ENCODE measurements around the gene TPT1.

Gene TPT1

DNA sequence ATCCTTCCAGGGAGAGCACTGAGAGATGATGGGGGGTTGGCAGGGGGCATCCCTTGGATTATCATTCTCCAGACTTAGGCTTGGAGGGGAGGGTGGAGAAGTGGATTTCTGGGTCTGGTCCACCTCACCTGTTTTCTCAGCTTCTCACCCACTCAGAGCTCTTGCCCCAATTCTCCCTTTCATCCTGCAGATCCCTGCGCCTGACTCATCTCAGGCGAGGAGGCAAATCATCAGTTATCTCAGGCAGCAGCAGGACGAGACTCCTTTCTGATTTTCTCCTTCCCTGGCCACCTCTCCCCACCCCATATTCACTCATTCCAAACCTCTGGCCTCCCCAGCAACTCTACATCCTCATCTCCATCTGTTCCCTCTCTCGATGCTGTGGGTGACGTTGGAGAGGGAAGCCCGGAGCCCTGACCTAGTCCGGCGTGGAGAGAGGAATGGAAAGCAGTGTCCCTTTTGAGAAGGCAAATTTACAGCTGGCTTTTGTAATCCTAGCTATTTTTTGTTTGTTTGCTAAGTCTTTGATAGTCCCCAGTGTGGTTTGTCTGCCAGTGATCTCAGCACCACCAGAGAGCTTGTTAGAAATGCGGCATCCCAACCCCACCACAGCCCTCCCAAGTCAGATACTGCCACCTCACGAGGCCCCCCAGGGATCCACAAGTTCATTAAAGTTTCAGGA, 24.0 kb upstream of the TPT1 start:
- POLR2A ChIA-PET: no interaction called here
- CTCF ChIA-PET: interaction anchor here (0.8 kb wide), 1 partner anchor 22 kb away, joined by 3 read pairs; no protein-coding TSS in a partner anchor

DNA sequence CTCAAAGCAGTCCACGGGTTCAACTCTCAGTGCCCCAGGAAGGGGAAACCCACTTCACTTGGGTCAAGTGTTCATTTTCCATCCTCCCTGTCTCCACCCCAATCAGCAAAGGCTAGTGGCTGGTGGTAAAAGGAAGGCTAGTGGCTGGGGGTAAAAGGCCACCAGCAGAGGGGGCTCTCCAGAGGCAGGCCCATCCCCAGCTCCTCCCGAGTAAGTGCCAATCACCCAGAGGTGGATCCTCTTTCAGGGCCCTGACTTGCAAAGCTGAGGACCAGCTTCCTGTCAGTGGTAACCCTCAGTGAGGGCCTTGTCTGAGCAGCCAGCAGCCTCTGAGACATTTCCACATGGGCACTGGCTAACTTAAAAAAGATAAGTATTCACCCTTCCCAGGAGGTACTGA, 22.0 kb upstream of the TPT1 start:
- DNase-seq (ENCODE audit: extremely low spot score): no peak
- CTCF ChIA-PET: interaction anchor here (1.2 to 2.3 kb wide), 2 partner anchors 8 to 31 kb away, joined by 3 to 11 read pairs; no protein-coding TSS in a partner anchor
- POLR2A ChIA-PET: no interaction called here
- TF ChIP-seq CTCF (IDR thresholded peaks at IDR 0.05; ENCODE audit: control extremely low read depth, extremely low read depth, low read depth, missing control alignments): no peak

More for the DNA sequence above, 24.0 kb upstream of the TPT1 start:
- DNase-seq (ENCODE audit: extremely low spot score): no peak
- no peak for TF ChIP-seq CTCF (IDR thresholded peaks at IDR 0.05; ENCODE audit: control extremely low read depth, extremely low read depth, low read depth, missing control alignments)

DNA sequence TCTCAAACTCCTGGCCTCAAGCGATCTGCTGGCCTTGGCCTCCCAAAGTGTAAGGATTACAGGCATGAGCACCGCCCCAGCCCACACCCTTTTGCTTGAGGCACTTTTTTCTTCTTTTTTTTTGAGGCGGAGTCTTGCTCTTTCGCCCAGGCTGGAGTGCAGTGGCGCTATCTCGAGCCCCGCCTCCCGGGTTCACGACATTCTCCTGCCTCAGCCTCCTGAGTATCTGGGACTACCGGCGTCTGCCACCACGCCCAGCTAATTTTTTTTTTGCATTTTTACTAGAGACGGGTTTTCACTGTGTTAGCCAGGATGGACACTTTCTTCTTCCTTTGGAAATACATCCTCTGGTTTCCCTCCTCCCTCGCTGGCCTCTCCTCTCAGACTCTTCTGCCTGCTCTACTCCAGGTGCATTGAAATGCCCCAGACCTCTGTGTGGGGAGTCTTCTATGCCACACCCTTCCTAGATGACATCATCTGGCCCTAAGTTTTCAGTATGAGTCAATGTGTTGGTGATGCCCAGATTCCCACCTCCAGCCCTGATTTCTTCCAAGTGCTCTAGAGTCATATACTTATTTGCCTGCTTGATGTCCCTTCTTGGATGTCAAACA, 20.7 kb upstream of the TPT1 start:
- CTCF ChIA-PET: interaction anchor here (1.2 to 2.3 kb wide), 2 partner anchors 9 to 32 kb away, joined by 3 to 11 read pairs; no protein-coding TSS in a partner anchor

GRCh38 chr13:45356966-45357672, 16.1 kb upstream of the TPT1 start:
- POLR2A ChIA-PET: interaction anchor here (0.8 kb wide), 1 partner anchor 10 kb away, joined by 5 read pairs; no protein-coding TSS in a partner anchor
- CTCF ChIA-PET: interaction anchor here (0.7 to 3.2 kb wide), 3 partner anchors 14 to 316 kb away, joined by 3 to 21 read pairs (median 3); partner anchors contain the start of gene TPT1

More for the DNA sequence above, 20.7 kb upstream of the TPT1 start:
- POLR2A ChIA-PET: interaction anchor here (0.6 kb wide), 1 partner anchor 88 kb away, joined by 3 read pairs; no protein-coding TSS in a partner anchor
- no peak for TF ChIP-seq CTCF (IDR thresholded peaks at IDR 0.05; ENCODE audit: control extremely low read depth, extremely low read depth, low read depth, missing control alignments)
- DNase-seq (ENCODE audit: extremely low spot score): no peak

GRCh38 chr13:45353895-45354294, 12.9 kb upstream of the TPT1 start:
- peak; percentile 40 for DNase-seq (ENCODE audit: extremely low spot score)
- ChIA-PET POLR2A (interaction anchor here (0.5 kb wide), 1 partner anchor 138 kb away, joined by 3 read pairs; no protein-coding TSS in a partner anchor), CTCF (interaction anchor here (1.0 to 1.3 kb wide), 2 partner anchors 12 to 18 kb away, joined by 3 to 6 read pairs; no protein-coding TSS in a partner anchor)
- TF ChIP-seq CTCF (IDR thresholded peaks at IDR 0.05; ENCODE audit: control extremely low read depth, extremely low read depth, low read depth, missing control alignments): no peak

More at GRCh38 chr13:45356966-45357672, 16.1 kb upstream of the TPT1 start:
- no peak for TF ChIP-seq CTCF (IDR thresholded peaks at IDR 0.05; ENCODE audit: control extremely low read depth, extremely low read depth, low read depth, missing control alignments)
- no peak for DNase-seq (ENCODE audit: extremely low spot score)

DNA sequence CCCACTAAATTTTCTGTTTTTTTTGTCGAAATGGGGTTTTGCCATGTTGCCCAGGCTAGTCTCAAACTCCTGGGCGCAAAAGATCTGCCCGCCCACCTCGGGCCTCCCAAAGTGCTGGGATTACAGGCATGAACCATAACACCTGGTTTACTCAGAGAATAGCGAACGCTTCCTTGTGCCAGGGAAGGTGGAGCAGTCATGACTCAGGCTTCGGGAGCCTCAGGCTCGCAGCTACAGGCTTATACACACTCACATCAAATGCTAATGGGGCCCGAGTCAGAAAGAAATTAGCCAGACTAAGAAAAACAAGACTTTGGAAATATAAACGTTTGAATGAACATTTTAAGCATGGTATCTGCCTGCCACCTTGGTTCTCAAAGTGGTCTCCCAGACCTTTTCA, 11.0 kb upstream of the TPT1 start:
- no peak for TF ChIP-seq CTCF (IDR thresholded peaks at IDR 0.05; ENCODE audit: control extremely low read depth, extremely low read depth, low read depth, missing control alignments)
- ChIA-PET CTCF (interaction anchor here (1.5 to 2.9 kb wide), 2 partner anchors 10 to 19 kb away, joined by 4 to 19 read pairs; partner anchors contain the start of gene TPT1), POLR2A (interaction anchor here (0.7 kb wide), 1 partner anchor 8 kb away, joined by 3 read pairs; no protein-coding TSS in a partner anchor)
- no peak for DNase-seq (ENCODE audit: extremely low spot score)
